SK-N-SH (cell line): Measurements from ENCODE around the gene MICALL1. TPM values are rescaled to one million over a fixed set of nuclear protein-coding genes. Genes with fewer than 3 reads are reported as not detected.

Experiments
- CTCF ChIA-PET: fragments of 300-600, 350-600 bp; formaldehyde crosslinking; extraction: SDS; loops from one replicate; lab custom pipeline; 2021; lab: Yijun Ruan, JAX
- POLR2A ChIA-PET: fragments of 350-600 bp; sonication (Branson Sonifier 250); formaldehyde crosslinking; extraction: SDS; loops from one replicate; lab custom pipeline; 2020; ENCODE audit warnings: antibody characterized with exemption, inconsistent platforms; lab: Yijun Ruan, JAX
- DNase-seq: peaks from one replicate; pipeline ENCODE4 v3.0.0; 2012
- H2AFZ ChIP-seq: fragments of 200-600 bp; sonication (generic); 2 replicates; pipeline ENCODE4 v1.8.1; 2016; ENCODE audit warnings: antibody characterized with exemption, mild to moderate bottlenecking, low read depth
- H3F3A ChIP-seq: fragments of 200-600 bp; sonication (generic); replicated peaks from 2 replicates; pipeline ENCODE3; 2016; ENCODE audit warnings: antibody characterized with exemption, mild to moderate bottlenecking; ENCODE audit not compliant: insufficient read depth
- H3K27ac ChIP-seq, 2 experiments: fragments of 200-500 bp in 1 of 2; fragments of 200-600 bp in 1 of 2; sonication (Bioruptor generic) in 1 of 2; sonication (generic), shearing (Covaris generic) in 1 of 2; 2 replicates each; pipeline versions ENCODE4 v1.5.1 to v1.6.1; 2014 to 2016; ENCODE audit warnings: low read depth in 2 of 2, inconsistent platforms in 1 of 2, low read length in 1 of 2, mild to moderate bottlenecking in 1 of 2, mixed read lengths in 1 of 2
- H3K27me3 ChIP-seq: fragments of 200-600 bp; sonication (generic), shearing (Covaris generic); 2 replicates; pipeline ENCODE4 v1.6.1; 2016; ENCODE audit warnings: mixed run types; ENCODE audit not compliant: insufficient read depth
- H3K36me3 ChIP-seq, 2 experiments: fragments of 200-500 bp in 1 of 2; fragments of 200-600 bp in 1 of 2; sonication (Bioruptor generic) in 1 of 2; sonication (generic) in 1 of 2; replicated peaks in 1 of 2; 2 replicates each; pipeline versions ENCODE3 to v1.5.1; 2014 to 2016; ENCODE audit warnings: low read length in 1 of 2, mild to moderate bottlenecking in 1 of 2; ENCODE audit not compliant: insufficient read depth in 2 of 2, control insufficient read depth in 1 of 2
- H3K4me1 ChIP-seq, 2 experiments: fragments of 200-500 bp in 1 of 2; fragments of 200-600 bp in 1 of 2; sonication (Bioruptor generic) in 1 of 2; sonication (generic), shearing (Covaris generic) in 1 of 2; 2 replicates each; pipeline versions ENCODE4 v1.5.1 to v1.6.1; 2014 to 2016; ENCODE audit warnings: low read depth in 1 of 2, low read length in 1 of 2, mixed run types in 1 of 2; ENCODE audit not compliant: insufficient read depth in 2 of 2, control insufficient read depth in 1 of 2
- H3K4me2 ChIP-seq: fragments of 200-600 bp; sonication (generic), shearing (Covaris generic); 2 replicates; pipeline ENCODE4 v1.6.1; 2017; ENCODE audit warnings: mixed run types
- H3K4me3 ChIP-seq, 2 experiments: fragments of 200-500 bp in 1 of 2; fragments of 200-600 bp in 1 of 2; sonication (Bioruptor generic) in 1 of 2; sonication (generic), shearing (Covaris generic) in 1 of 2; 2 replicates each; pipeline versions ENCODE4 v1.5.1 to v1.8.1; 2014 to 2016; ENCODE audit warnings: low read depth in 2 of 2, inconsistent platforms in 1 of 2, low read length in 1 of 2, mild to moderate bottlenecking in 1 of 2, mixed read lengths in 1 of 2, moderate library complexity in 1 of 2
- H3K79me2 ChIP-seq: fragments of 200-600 bp; sonication (generic); 2 replicates; pipeline ENCODE4 v1.8.1; 2017; ENCODE audit warnings: mild to moderate bottlenecking; ENCODE audit not compliant: insufficient read depth
- H3K9ac ChIP-seq: fragments of 200-600 bp; sonication (generic); 2 replicates; pipeline ENCODE4 v1.6.1; 2017; ENCODE audit warnings: mixed run types
- H3K9me2 ChIP-seq: fragments of 200-600 bp; sonication (generic); 2 replicates; pipeline ENCODE4 v1.6.1; 2017; ENCODE audit warnings: mixed run types
- H3K9me3 ChIP-seq: fragments of 200-600 bp; sonication (generic); 2 replicates; pipeline ENCODE4 v1.6.1; 2017; ENCODE audit warnings: mixed run types, mild to moderate bottlenecking, moderate library complexity
- H4K20me1 ChIP-seq: fragments of 200-600 bp; sonication (generic); 2 replicates; pipeline ENCODE4 v1.6.1; 2017; ENCODE audit warnings: mild to moderate bottlenecking, mixed run types; ENCODE audit not compliant: insufficient read depth
- CTCF ChIP-seq: fragments of 200-600 bp; sonication (generic); IDR thresholded peaks from 2 replicates; pipeline ENCODE4 v1.6.1; 2017; ENCODE audit warnings: antibody characterized with exemption, mild to moderate bottlenecking, moderate library complexity
- ELF1 ChIP-seq: IDR thresholded peaks from 2 replicates; pipeline ENCODE4 v1.4.0; 2012
- EZH2phosphoT487 ChIP-seq: fragments of 200-600 bp; sonication (generic); IDR thresholded peaks from 2 replicates; pipeline ENCODE4 v1.6.1; 2017; ENCODE audit warnings: low read depth, mixed run types, mild to moderate bottlenecking, antibody characterized with exemption, moderate library complexity, borderline replicate concordance
- FOSL2 ChIP-seq: IDR thresholded peaks from 2 replicates; pipeline ENCODE4 v1.4.0; 2012; ENCODE audit warnings: low read depth, mild to moderate bottlenecking, moderate library complexity, borderline replicate concordance
- FOXJ3 ChIP-seq: sonication (generic); formaldehyde crosslinking; IDR thresholded peaks from 2 replicates; pipeline ENCODE4 v1.5.1; 2020; ENCODE audit warnings: mild to moderate bottlenecking, missing genetic modification reagents
- FOXM1 ChIP-seq: IDR thresholded peaks from 2 replicates; pipeline ENCODE4 v1.4.0; 2012; ENCODE audit warnings: low read depth, mild to moderate bottlenecking
- MAX ChIP-seq: IDR thresholded peaks from 2 replicates; pipeline ENCODE4 v1.4.0; 2012; ENCODE audit warnings: low read depth
- RAD21 ChIP-seq: IDR thresholded peaks from 2 replicates; pipeline ENCODE4 v1.6.1; 2012; ENCODE audit warnings: mild to moderate bottlenecking, low read length
- RCOR1 ChIP-seq: fragments of 150-350 bp; IDR thresholded peaks from 2 replicates; pipeline ENCODE4 v1.6.1; 2017; ENCODE audit warnings: antibody characterized with exemption, low read length
- SIN3A ChIP-seq: IDR thresholded peaks from 2 replicates; pipeline ENCODE4 v1.6.1; 2012; ENCODE audit warnings: low read depth, mild to moderate bottlenecking, low read length, moderate library complexity, borderline replicate concordance
- TCF12 ChIP-seq: IDR thresholded peaks from 2 replicates; pipeline ENCODE4 v1.4.0; 2012
- USF1 ChIP-seq: IDR thresholded peaks from 2 replicates; pipeline ENCODE4 v1.4.0; 2012; ENCODE audit warnings: low read depth, borderline replicate concordance
- ZBTB33 ChIP-seq: IDR thresholded peaks from 2 replicates; pipeline ENCODE4 v1.4.0; 2012; ENCODE audit warnings: low read depth, borderline replicate concordance
- WGBS: methylation state at CpG from one replicate; pipeline ENCODE4 v1.1.6; 2017; ENCODE audit warnings: low lambda C conversion rate; 5-methylcytosine and 5-hydroxymethylcytosine counted together
- polyA plus RNA-seq, 3 experiments: library from polyadenylated mRNA; depleted of rRNA; stranded (reverse); fragments of >200 nt; gene quantifications; 2 replicates each; pipeline ENCODE4 v1.2.3, GENCODE V29; 2012

MICALL1 gene
- polyA plus RNA-seq, 1 of the 3 experiments (the other 2 are of a cell fraction): 12.9 TPM

GRCh38 chr22:37913233-37913721 is 7.2 kb downstream of the MICALL1 start:
- CTCF ChIA-PET: interaction anchor here (1.2 kb wide), 1 partner anchor 50 kb away, joined by 3 read pairs; no protein-coding TSS in a partner anchor
- H4K20me1 ChIP-seq: peaks cover 37% of the 10 kb centered on the region

More at GRCh38 chr22:37913233-37913721, 7.2 kb downstream of the MICALL1 start:
- no peaks in the 10 kb centered on the region; a peak in 1 of 4 replicates for H3K4me1 ChIP-seq
- WGBS: 94% methylated on average over 3 of the region's 7 CpGs
- H3K79me2 ChIP-seq: peaks cover 43% of the 10 kb centered on the region
- no peak overlapping the region for H2AFZ ChIP-seq
- no peak for DNase-seq
- no peak overlapping the region for H3K4me3 ChIP-seq
- H3K27me3 ChIP-seq: no peaks in the 10 kb centered on the region
- peaks cover 17 to 19% of the 10 kb centered on the region in 2 experiments for H3K36me3 ChIP-seq
- no peaks in the 10 kb centered on the region for H3F3A ChIP-seq
- no peak for TF ChIP-seq TCF12
- no peak for TF ChIP-seq RAD21
- TF ChIP-seq ZBTB33: no peak
- no peak for TF ChIP-seq FOSL2
- no peak for TF ChIP-seq ELF1
- no peak for TF ChIP-seq RCOR1
- TF ChIP-seq CTCF: no peak
- TF ChIP-seq SIN3A: no peak
- TF ChIP-seq USF1: no peak
- TF ChIP-seq MAX: no peak
- TF ChIP-seq EZH2phosphoT487: no peak
- no peak for TF ChIP-seq FOXJ3
- no peak for TF ChIP-seq FOXM1
- no peaks in the 10 kb centered on the region for H3K9me3 ChIP-seq
- no peak overlapping the region for H3K4me2 ChIP-seq
- H3K9ac ChIP-seq: no peak overlapping the region
- POLR2A ChIA-PET: no interaction called here
- no peak overlapping the region for H3K27ac ChIP-seq
- no peaks in the 10 kb centered on the region for H3K9me2 ChIP-seq
